HepG2 (cell line): Measurements from ENCODE around the gene HMBS. TPM values are rescaled to one million over a fixed set of nuclear protein-coding genes. Genes with fewer than 3 reads are reported as not detected.

Experiments
- ARNT ChIP-seq: fragments of 450-650 bp; IDR thresholded peaks from 2 replicates; pipeline ENCODE4 v1.6.1; 2017
- ERF ChIP-seq: IDR thresholded peaks from 2 replicates; pipeline ENCODE4 v1.6.1; 2018; ENCODE audit warnings: missing biosample characterization, missing genetic modification reagents
- GABPA ChIP-seq, 2 experiments: IDR thresholded peaks; 2 replicates each; pipeline ENCODE4 v1.6.1; 2011 to 2016; ENCODE audit warnings: low read depth in 2 of 2, low read length in 1 of 2, missing biosample characterization in 1 of 2, missing genetic modification characterization in 1 of 2
- HDAC1 ChIP-seq: sonication (generic); formaldehyde crosslinking; IDR thresholded peaks from 2 replicates; pipeline ENCODE4 v1.5.1; 2020; ENCODE audit warnings: mild to moderate bottlenecking, missing genetic modification reagents
- HOXA3 ChIP-seq: sonication (generic); formaldehyde crosslinking; IDR thresholded peaks from 2 replicates; pipeline ENCODE4 v1.5.0; 2020; ENCODE audit warnings: missing genetic modification reagents
- MTF2 ChIP-seq: sonication (generic); formaldehyde crosslinking; IDR thresholded peaks from 2 replicates; pipeline ENCODE4 v1.5.0; 2020; ENCODE audit warnings: missing genetic modification reagents, borderline replicate concordance
- MXI1 ChIP-seq: IDR thresholded peaks from 3 replicates; pipeline ENCODE4 v1.6.1; 2012; ENCODE audit warnings: low read depth, low read length, inconsistent platforms, borderline replicate concordance
- SALL1 ChIP-seq: sonication (generic); formaldehyde crosslinking; IDR thresholded peaks from 2 replicates; pipeline ENCODE4 v1.8.0; 2022; ENCODE audit warnings: mild to moderate bottlenecking, missing genetic modification reagents
- TARDBP ChIP-seq: sonication (generic); formaldehyde crosslinking; IDR thresholded peaks from 2 replicates; pipeline ENCODE4 v1.8.0; 2022; ENCODE audit warnings: mild to moderate bottlenecking, missing genetic modification reagents
- ZFY ChIP-seq: sonication (generic); formaldehyde crosslinking; IDR thresholded peaks from 2 replicates; pipeline ENCODE4 v1.4.0; 2020; ENCODE audit warnings: missing genetic modification reagents
- polyA plus RNA-seq, 8 experiments: library from polyadenylated mRNA; depleted of rRNA in 3 of 8; stranded (reverse) in 7 of 8; unstranded in 1 of 8; fragments of >200 nt; fragmentation: Illumina TruSeq in 4 of 8; extraction: Trizol in 4 of 8; gene quantifications; 2 replicates each; pipeline versions ENCODE4 v1.2.1 to v1.2.3, GENCODE V29; 2011 to 2016; ENCODE audit warnings: low read depth in 4 of 8, missing spikeins in 1 of 8, mixed read lengths in 1 of 8; ENCODE audit not compliant: insufficient read depth in 1 of 8
- total RNA-seq, 5 experiments: library from RNA; depleted of rRNA; stranded (reverse); fragments of >200 nt; fragmentation: Illumina TruSeq; extraction: Trizol; gene quantifications; 2 replicates each; pipeline ENCODE4 v1.2.3, GENCODE V29; 2016; ENCODE audit warnings: low read depth in 1 of 5
- TF ChIP-seq, protein P1 (sequence below): sonication (generic); formaldehyde crosslinking; IDR thresholded peaks from 2 replicates; pipeline ENCODE4 v1.4.0; 2020; ENCODE audit warnings: missing genetic modification reagents, borderline replicate concordance
- TF ChIP-seq, protein P2 (sequence below): IDR thresholded peaks from 2 replicates; pipeline ENCODE4 v1.6.1; 2016; ENCODE audit warnings: missing genetic modification reagents, missing compliant biosample characterization
- TF ChIP-seq, protein P3 (sequence below): IDR thresholded peaks from 2 replicates; pipeline ENCODE4 v1.6.1; 2016; ENCODE audit warnings: mild to moderate bottlenecking
- TF ChIP-seq, protein P4 (sequence below): sonication (generic); formaldehyde crosslinking; IDR thresholded peaks from 2 replicates; pipeline ENCODE4 v1.4.0; 2020; ENCODE audit warnings: low read depth, missing genetic modification reagents
- TF ChIP-seq, protein P5 (sequence below): sonication (generic); formaldehyde crosslinking; IDR thresholded peaks from 2 replicates; pipeline ENCODE4 v1.5.0; 2020; ENCODE audit warnings: missing genetic modification reagents

Gene HMBS
- total and polyA plus RNA-seq, 2 of the 13 experiments (the other 11 are each of a cell fraction or from before 2014, with no cell fraction given): 9.4 to 46.9 TPM

DNA sequence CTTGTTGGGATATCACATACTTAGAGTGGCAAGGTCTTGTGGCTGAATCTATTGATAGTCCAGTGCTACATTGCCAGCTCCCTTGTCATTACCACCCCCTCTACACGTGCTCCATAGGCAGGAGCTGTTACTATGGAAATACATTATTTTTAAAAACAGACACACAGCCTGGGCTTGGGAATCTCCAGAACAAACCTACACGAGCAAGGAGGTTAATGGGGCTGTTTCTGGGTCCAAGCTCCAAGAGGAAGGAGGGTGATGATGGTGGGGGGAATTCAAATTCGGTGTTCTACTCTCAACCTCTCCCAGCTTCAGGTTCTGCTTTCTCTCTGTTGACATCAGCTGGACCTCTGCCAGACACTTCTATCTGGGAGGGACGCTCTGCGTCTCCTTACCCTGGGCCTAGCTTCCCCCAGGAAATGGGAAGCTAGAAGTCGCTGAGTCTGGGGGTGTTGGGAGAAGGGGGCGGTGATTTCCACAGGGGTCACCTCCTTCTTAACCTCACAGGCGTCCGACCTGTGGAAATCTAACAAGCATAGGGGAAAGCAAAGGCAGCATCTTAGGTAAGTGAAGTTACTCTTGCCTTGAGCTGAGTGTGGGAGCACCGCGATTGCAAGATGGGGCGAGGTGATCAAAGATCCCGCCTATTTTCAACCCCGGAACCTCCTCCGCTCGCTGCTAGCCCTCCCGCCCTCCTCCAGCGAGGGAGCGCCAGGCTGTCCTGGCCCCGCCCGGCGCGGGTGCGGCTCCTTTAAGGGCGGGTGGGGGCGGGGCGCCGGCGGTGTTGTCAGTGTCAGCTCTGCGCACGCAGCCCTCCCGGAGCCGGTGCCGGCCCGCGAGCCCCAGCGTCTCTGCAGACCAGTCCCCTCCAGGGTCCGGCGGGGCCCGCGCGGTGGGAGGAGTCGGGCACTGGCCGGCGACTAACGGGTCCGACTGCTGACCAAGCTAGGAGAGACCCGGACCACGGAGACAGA, 22.2 kb downstream of the HMBS start, which contains the start of gene C2CD2L (continued):
- TF ChIP-seq, protein P1, sequence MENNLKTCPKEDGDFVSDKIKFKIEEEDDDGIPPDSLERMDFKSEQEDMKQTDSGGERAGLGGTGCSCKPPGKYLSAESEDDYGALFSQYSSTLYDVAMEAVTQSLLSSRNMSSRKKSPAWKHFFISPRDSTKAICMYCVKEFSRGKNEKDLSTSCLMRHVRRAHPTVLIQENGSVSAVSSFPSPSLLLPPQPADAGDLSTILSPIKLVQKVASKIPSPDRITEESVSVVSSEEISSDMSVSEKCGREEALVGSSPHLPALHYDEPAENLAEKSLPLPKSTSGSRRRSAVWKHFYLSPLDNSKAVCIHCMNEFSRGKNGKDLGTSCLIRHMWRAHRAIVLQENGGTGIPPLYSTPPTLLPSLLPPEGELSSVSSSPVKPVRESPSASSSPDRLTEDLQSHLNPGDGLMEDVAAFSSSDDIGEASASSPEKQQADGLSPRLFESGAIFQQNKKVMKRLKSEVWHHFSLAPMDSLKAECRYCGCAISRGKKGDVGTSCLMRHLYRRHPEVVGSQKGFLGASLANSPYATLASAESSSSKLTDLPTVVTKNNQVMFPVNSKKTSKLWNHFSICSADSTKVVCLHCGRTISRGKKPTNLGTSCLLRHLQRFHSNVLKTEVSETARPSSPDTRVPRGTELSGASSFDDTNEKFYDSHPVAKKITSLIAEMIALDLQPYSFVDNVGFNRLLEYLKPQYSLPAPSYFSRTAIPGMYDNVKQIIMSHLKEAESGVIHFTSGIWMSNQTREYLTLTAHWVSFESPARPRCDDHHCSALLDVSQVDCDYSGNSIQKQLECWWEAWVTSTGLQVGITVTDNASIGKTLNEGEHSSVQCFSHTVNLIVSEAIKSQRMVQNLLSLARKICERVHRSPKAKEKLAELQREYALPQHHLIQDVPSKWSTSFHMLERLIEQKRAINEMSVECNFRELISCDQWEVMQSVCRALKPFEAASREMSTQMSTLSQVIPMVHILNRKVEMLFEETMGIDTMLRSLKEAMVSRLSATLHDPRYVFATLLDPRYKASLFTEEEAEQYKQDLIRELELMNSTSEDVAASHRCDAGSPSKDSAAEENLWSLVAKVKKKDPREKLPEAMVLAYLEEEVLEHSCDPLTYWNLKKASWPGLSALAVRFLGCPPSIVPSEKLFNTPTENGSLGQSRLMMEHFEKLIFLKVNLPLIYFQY (CRISPR knock-in tag): peak; percentile 88; the same call in 1 of the 2 replicates
- TF ChIP-seq HDAC1 (CRISPR knock-in tag): peak; percentile 85
- peak; percentile 48 for TF ChIP-seq ERF (CRISPR knock-in tag)
- TF ChIP-seq, protein P2, sequence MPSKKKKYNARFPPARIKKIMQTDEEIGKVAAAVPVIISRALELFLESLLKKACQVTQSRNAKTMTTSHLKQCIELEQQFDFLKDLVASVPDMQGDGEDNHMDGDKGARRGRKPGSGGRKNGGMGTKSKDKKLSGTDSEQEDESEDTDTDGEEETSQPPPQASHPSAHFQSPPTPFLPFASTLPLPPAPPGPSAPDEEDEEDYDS: peak; percentile 70
- TF ChIP-seq ZFY (CRISPR knock-in tag): peak; percentile 57
- peak; percentile 33; the same call in 1 of the 2 replicates for TF ChIP-seq TARDBP
- TF ChIP-seq MTF2 (CRISPR knock-in tag): no peak
- TF ChIP-seq, protein P3, sequence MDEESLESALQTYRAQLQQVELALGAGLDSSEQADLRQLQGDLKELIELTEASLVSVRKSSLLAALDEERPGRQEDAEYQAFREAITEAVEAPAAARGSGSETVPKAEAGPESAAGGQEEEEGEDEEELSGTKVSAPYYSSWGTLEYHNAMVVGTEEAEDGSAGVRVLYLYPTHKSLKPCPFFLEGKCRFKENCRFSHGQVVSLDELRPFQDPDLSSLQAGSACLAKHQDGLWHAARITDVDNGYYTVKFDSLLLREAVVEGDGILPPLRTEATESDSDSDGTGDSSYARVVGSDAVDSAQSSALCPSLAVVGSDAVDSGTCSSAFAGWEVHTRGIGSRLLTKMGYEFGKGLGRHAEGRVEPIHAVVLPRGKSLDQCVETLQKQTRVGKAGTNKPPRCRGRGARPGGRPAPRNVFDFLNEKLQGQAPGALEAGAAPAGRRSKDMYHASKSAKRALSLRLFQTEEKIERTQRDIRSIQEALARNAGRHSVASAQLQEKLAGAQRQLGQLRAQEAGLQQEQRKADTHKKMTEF (CRISPR knock-in tag): 0 out of 2 replicates have a peak, but pooled peaks have one; percentile 47
- peak; percentile 32; the same call in 1 of the 2 replicates for TF ChIP-seq GABPA (IDR thresholded peaks at IDR 0.05; ENCODE audit: low read depth, low read length)
- peak; percentile 52; the same call in 1 of the 2 replicates for TF ChIP-seq GABPA (CRISPR knock-in tag; IDR thresholded peaks at IDR 0.05; ENCODE audit: low read depth)
- TF ChIP-seq, protein P4, sequence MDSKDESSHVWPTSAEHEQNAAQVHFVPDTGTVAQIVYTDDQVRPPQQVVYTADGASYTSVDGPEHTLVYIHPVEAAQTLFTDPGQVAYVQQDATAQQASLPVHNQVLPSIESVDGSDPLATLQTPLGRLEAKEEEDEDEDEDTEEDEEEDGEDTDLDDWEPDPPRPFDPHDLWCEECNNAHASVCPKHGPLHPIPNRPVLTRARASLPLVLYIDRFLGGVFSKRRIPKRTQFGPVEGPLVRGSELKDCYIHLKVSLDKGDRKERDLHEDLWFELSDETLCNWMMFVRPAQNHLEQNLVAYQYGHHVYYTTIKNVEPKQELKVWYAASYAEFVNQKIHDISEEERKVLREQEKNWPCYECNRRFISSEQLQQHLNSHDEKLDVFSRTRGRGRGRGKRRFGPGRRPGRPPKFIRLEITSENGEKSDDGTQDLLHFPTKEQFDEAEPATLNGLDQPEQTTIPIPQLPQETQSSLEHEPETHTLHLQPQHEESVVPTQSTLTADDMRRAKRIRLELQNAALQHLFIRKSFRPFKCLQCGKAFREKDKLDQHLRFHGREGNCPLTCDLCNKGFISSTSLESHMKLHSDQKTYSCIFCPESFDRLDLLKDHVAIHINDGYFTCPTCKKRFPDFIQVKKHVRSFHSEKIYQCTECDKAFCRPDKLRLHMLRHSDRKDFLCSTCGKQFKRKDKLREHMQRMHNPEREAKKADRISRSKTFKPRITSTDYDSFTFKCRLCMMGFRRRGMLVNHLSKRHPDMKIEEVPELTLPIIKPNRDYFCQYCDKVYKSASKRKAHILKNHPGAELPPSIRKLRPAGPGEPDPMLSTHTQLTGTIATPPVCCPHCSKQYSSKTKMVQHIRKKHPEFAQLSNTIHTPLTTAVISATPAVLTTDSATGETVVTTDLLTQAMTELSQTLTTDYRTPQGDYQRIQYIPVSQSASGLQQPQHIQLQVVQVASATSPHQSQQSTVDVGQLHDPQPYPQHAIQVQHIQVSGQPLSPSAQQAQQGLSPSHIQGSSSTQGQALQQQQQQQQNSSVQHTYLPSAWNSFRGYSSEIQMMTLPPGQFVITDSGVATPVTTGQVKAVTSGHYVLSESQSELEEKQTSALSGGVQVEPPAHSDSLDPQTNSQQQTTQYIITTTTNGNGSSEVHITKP (CRISPR knock-in tag): no peak
- peak; percentile 40; the same call in 1 of the 3 replicates for TF ChIP-seq MXI1
- TF ChIP-seq, protein P5, sequence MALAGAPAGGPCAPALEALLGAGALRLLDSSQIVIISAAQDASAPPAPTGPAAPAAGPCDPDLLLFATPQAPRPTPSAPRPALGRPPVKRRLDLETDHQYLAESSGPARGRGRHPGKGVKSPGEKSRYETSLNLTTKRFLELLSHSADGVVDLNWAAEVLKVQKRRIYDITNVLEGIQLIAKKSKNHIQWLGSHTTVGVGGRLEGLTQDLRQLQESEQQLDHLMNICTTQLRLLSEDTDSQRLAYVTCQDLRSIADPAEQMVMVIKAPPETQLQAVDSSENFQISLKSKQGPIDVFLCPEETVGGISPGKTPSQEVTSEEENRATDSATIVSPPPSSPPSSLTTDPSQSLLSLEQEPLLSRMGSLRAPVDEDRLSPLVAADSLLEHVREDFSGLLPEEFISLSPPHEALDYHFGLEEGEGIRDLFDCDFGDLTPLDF (CRISPR knock-in tag): peak; percentile 56; the same call in 1 of the 2 replicates
- no peak for TF ChIP-seq ARNT
- peak; percentile 51; the same call in 1 of the 2 replicates for TF ChIP-seq SALL1 (CRISPR knock-in tag)
- peak; percentile 38 for TF ChIP-seq HOXA3 (CRISPR knock-in tag)
